IMR-90 (cell line): Measurements from ENCODE around the gene NMT1. TPM values are rescaled to one million over a fixed set of nuclear protein-coding genes. Genes with fewer than 3 reads are reported as not detected.
A peak's percentile ranks its signal among the peaks of the same experiment; 100 is the strongest.

Experiments used
- ATAC-seq: fragments of 200-7000 bp; cut with Tn5 transposase; 2 replicates; pipeline ENCODE4 v1.9.1; 2020; ENCODE audit warnings: low read depth, mild to moderate bottlenecking, moderate library complexity
- BruUV-seq: library from RNA; stranded (reverse); fragments of 400-500 nt; replicated peaks from 2 replicates; lab custom pipeline; 2021; lab: Mats Ljungman, UMichigan
- CTCF ChIA-PET: fragments of 300-600 bp; formaldehyde crosslinking; extraction: SDS; loops from one replicate; lab custom pipeline; 2021; ENCODE audit warnings: antibody characterized with exemption; lab: Yijun Ruan, JAX
- POLR2A ChIA-PET: fragments of 300-600 bp; sonication (Branson Sonifier 250); formaldehyde crosslinking; loops from one replicate; lab custom pipeline; 2022; ENCODE audit warnings: antibody characterized with exemption; ENCODE audit not compliant: unreplicated experiment; lab: Charles Lee
- DNase-seq: peaks from one replicate; pipeline ENCODE4 v3.0.0; 2013
- H2AFZ ChIP-seq: replicated peaks from 2 replicates; pipeline ENCODE3; 2013; ENCODE audit warnings: low read length, mild to moderate bottlenecking; ENCODE audit not compliant: poor library complexity
- H2AK5ac ChIP-seq: 2 replicates; pipeline ENCODE4 v1.6.1; 2013; ENCODE audit warnings: low read depth, low read length, inconsistent platforms
- H2AK9ac ChIP-seq: replicated peaks from 2 replicates; pipeline ENCODE3; 2013; ENCODE audit warnings: mild to moderate bottlenecking, low read depth, low read length, moderate library complexity; ENCODE audit not compliant: poor library complexity
- H2BK120ac ChIP-seq: 2 replicates; pipeline ENCODE4 v1.6.1; 2013; ENCODE audit warnings: low read depth, low read length, inconsistent platforms
- H2BK15ac ChIP-seq: 3 replicates; pipeline ENCODE4 v1.6.1; 2013; ENCODE audit warnings: low read depth, low read length, inconsistent platforms
- H2BK20ac ChIP-seq: 2 replicates; pipeline ENCODE4 v1.6.1; 2013; ENCODE audit warnings: low read depth, mild to moderate bottlenecking, inconsistent platforms, low read length, moderate library complexity
- H2BK5ac ChIP-seq: 2 replicates; pipeline ENCODE4 v1.6.1; 2013; ENCODE audit warnings: mild to moderate bottlenecking, low read depth, low read length, inconsistent platforms; ENCODE audit not compliant: poor library complexity, severe bottlenecking
- H3K14ac ChIP-seq: replicated peaks from 2 replicates; pipeline ENCODE4 v1.6.1; 2013; ENCODE audit warnings: low read depth, low read length, inconsistent platforms
- H3K18ac ChIP-seq: 2 replicates; pipeline ENCODE4 v1.6.1; 2013; ENCODE audit warnings: low read depth, low read length, control low read depth
- H3K23ac ChIP-seq: 2 replicates; pipeline ENCODE4 v1.6.1; 2013; ENCODE audit warnings: low read depth, low read length, inconsistent platforms
- H3K27ac ChIP-seq: 2 replicates; pipeline ENCODE4 v1.5.1; 2013; ENCODE audit warnings: mild to moderate bottlenecking, control low read depth, low read length; ENCODE audit not compliant: insufficient read depth
- H3K27me3 ChIP-seq: 2 replicates; pipeline ENCODE4 v1.6.1; 2013; ENCODE audit warnings: low read length; ENCODE audit not compliant: control insufficient read depth, insufficient read depth
- H3K36me3 ChIP-seq: 2 replicates; pipeline ENCODE4 v1.6.1; 2013; ENCODE audit warnings: low read length, mixed read lengths; ENCODE audit not compliant: control insufficient read depth, insufficient read depth
- H3K4ac ChIP-seq: 2 replicates; pipeline ENCODE4 v1.6.1; 2013; ENCODE audit warnings: low read depth, low read length, inconsistent platforms
- H3K4me1 ChIP-seq: 2 replicates; pipeline ENCODE4 v1.6.1; 2013; ENCODE audit warnings: low read length, mixed read lengths; ENCODE audit not compliant: control insufficient read depth, insufficient read depth
- H3K4me2 ChIP-seq: 2 replicates; pipeline ENCODE4 v1.6.1; 2013; ENCODE audit warnings: low read depth, mild to moderate bottlenecking, control low read depth, low read length, moderate library complexity
- H3K4me3 ChIP-seq: 2 replicates; pipeline ENCODE4 v1.5.1; 2013; ENCODE audit warnings: low read depth, mild to moderate bottlenecking, control low read depth, low read length, moderate library complexity; ENCODE audit not compliant: insufficient read depth
- H3K56ac ChIP-seq: 2 replicates; pipeline ENCODE4 v1.6.1; 2013; ENCODE audit warnings: low read length, inconsistent platforms; ENCODE audit not compliant: insufficient read depth; ENCODE audit errors: extremely low read depth
- H3K79me1 ChIP-seq, 2 experiments: 2 replicates each; pipeline ENCODE4 v1.6.1; 2013; ENCODE audit warnings: low read length in 2 of 2, inconsistent platforms in 1 of 2, low read depth in 1 of 2
- H3K9ac ChIP-seq: 2 replicates; pipeline ENCODE4 v1.6.1; 2013; ENCODE audit warnings: low read depth, low read length, control low read depth
- H3K9me1 ChIP-seq: 2 replicates; pipeline ENCODE4 v1.6.1; 2013; ENCODE audit warnings: low read length, inconsistent platforms; ENCODE audit not compliant: insufficient read depth
- H3K9me3 ChIP-seq: 2 replicates; pipeline ENCODE4 v1.6.1; 2013; ENCODE audit warnings: low read length; ENCODE audit not compliant: control insufficient read depth, insufficient read depth
- H4K20me1 ChIP-seq: 2 replicates; pipeline ENCODE4 v1.6.1; 2013; ENCODE audit warnings: low read length, inconsistent platforms; ENCODE audit not compliant: insufficient read depth
- H4K5ac ChIP-seq: 2 replicates; pipeline ENCODE4 v1.6.1; 2013; ENCODE audit warnings: mild to moderate bottlenecking, low read depth, low read length, control low read depth
- H4K8ac ChIP-seq, 2 experiments: 2 replicates each; pipeline ENCODE4 v1.6.1; 2013; ENCODE audit warnings: low read depth in 2 of 2, low read length in 2 of 2, control low read depth in 1 of 2, inconsistent platforms in 1 of 2
- H4K91ac ChIP-seq: 2 replicates; pipeline ENCODE4 v1.6.1; 2013; ENCODE audit warnings: low read depth, low read length, inconsistent platforms; ENCODE audit not compliant: insufficient read depth
- BHLHE40 ChIP-seq: fragments of 150-350 bp; IDR thresholded peaks from 2 replicates; pipeline ENCODE4 v1.6.1; 2016; ENCODE audit warnings: mild to moderate bottlenecking, low read depth, low read length
- CEBPB ChIP-seq: IDR thresholded peaks from 2 replicates; pipeline ENCODE4 v1.6.1; 2012; ENCODE audit warnings: low read depth, low read length, improper control_type of control experiment
- CTCF ChIP-seq: conservative IDR thresholded peaks from 2 replicates; pipeline ENCODE4 v1.5.1; 2012; ENCODE audit warnings: mild to moderate bottlenecking, low read depth, low read length, improper control_type of control experiment
- FOS ChIP-seq: fragments of 150-350 bp; IDR thresholded peaks from 2 replicates; pipeline ENCODE4 v1.6.1; 2016; ENCODE audit warnings: low read depth, low read length
- MAFK ChIP-seq: IDR thresholded peaks from 2 replicates; pipeline ENCODE4 v1.6.1; 2012; ENCODE audit warnings: low read depth, low read length, improper control_type of control experiment
- MXI1 ChIP-seq: IDR thresholded peaks from 2 replicates; pipeline ENCODE4 v1.6.1; 2012; ENCODE audit warnings: low read depth, mild to moderate bottlenecking, low read length, moderate library complexity, borderline replicate concordance
- NFE2L2 ChIP-seq: fragments of 150-350 bp; IDR thresholded peaks from 2 replicates; pipeline ENCODE4 v1.6.1; 2016; ENCODE audit warnings: low read depth, mild to moderate bottlenecking, low read length
- POLR2A ChIP-seq: IDR thresholded peaks from 2 replicates; pipeline ENCODE4 v1.6.1; 2012; ENCODE audit warnings: mild to moderate bottlenecking, low read depth, low read length
- RAD21 ChIP-seq: IDR thresholded peaks from 2 replicates; pipeline ENCODE4 v1.6.1; 2012; ENCODE audit warnings: low read length, improper control_type of control experiment
- RCOR1 ChIP-seq: IDR thresholded peaks from 2 replicates; pipeline ENCODE4 v1.6.1; 2012; ENCODE audit warnings: mild to moderate bottlenecking, low read length, improper control_type of control experiment; ENCODE audit not compliant: insufficient replicate concordance
- RFX5 ChIP-seq: IDR thresholded peaks from 2 replicates; pipeline ENCODE4 v1.8.0; 2012; ENCODE audit warnings: low read depth, mild to moderate bottlenecking, low read length, moderate library complexity
- USF2 ChIP-seq: fragments of 150-350 bp; IDR thresholded peaks from 2 replicates; pipeline ENCODE4 v1.6.1; 2017; ENCODE audit warnings: mild to moderate bottlenecking, antibody characterized with exemption, low read length, low read depth
- WGBS, 2 experiments: methylation state at CpG; one replicate each; pipeline versions ENCODE4 v1.1.5 to v1.1.7; 2013; ENCODE audit warnings: missing lambda C conversion rate in 2 of 2; ENCODE audit not compliant: insufficient read length in 1 of 2; ENCODE audit errors: extremely low coverage in 2 of 2; 5-methylcytosine and 5-hydroxymethylcytosine counted together
- dilution Hi-C: fragments of 300-500 bp; cut with HindIII; formaldehyde crosslinking; loops from one replicate; pipeline ENCODE4 v1.14.3; 2018; ENCODE audit warnings: low sequenced_read_pairs; ENCODE audit not compliant: unreplicated experiment
- in situ Hi-C: fragments of 300-500 bp; cut with MboI; formaldehyde crosslinking; loops from 3 replicates; pipeline ENCODE4 v1.14.3; 2019; ENCODE audit warnings: low sequenced_read_pairs, inconsistent platforms, mixed read lengths
- intact Hi-C: fragments of 100-400 bp; cut with micrococcal nuclease; formaldehyde crosslinking; loops from 2 replicates; pipeline ENCODE4 v1.10.0; 2022
- polyA plus RNA-seq, 3 experiments: library from polyadenylated mRNA; depleted of rRNA; stranded (reverse); fragments of >200 nt; gene quantifications; 2 replicates each; pipeline ENCODE4 v1.2.3, GENCODE V29; 2012; ENCODE audit warnings: low replicate concordance in 1 of 3
- total RNA-seq: library from RNA; depleted of rRNA; stranded (reverse); fragments of >200 nt; gene quantifications from 2 replicates; pipeline ENCODE4 v1.2.3, GENCODE V29; 2012
- TF ChIP-seq, protein P1 (sequence below): fragments of 150-350 bp; IDR thresholded peaks from 2 replicates; pipeline ENCODE4 v1.6.1; 2016; ENCODE audit warnings: low read depth, mild to moderate bottlenecking, low read length, moderate library complexity, borderline replicate concordance

Gene NMT1
- total and polyA plus RNA-seq, 2 of the 4 experiments (the other 2 are of a cell fraction) = 38.0 to 60.6 TPM

DNA sequence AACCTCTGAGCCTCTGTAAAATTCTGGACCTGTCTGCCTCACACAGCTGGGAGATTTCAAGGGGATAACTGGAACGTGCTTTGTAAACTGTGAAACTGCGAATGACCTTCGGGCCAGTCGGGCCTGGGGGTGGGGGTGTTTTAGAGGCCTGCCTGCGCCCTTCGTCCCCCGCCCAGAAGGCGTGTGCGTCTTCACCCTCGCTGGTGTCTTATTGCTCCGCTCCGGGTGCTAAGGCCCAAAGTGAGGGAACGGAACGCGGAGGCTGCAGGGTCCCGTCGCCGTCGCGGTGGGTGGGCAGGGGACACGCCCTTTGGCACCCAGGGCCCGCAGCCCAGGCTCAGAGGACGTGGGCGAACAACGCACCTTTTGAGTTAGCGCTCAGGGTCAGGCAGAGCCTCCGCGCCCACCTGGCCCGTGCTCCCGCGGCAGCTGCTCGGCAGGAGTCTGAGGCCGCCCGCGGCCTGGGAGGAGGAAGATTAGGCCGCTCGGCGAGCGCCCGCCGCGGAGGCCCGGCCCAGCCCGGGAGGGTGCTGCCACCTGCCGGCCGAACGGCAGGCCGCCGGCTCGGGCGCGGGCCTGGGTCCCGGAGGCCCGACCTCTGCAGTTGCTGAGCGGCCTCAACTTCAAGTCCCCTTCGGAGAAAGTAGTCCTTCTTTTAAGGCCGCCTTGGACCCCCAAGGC lies 39.4 kb upstream of the NMT1 start:
- Histone ChIP-seq H4K5ac (peak overlapping the region; percentile 65; the same call in 1 of the 2 replicates), H3K27ac (peak overlapping the region; percentile 72), H3K9ac (peak overlapping the region; percentile 63), H3K18ac (peak overlapping the region; percentile 44; the same call in 1 of the 2 replicates), H3K14ac (peak overlapping the region; percentile 38; the same call in 1 of the 2 replicates), H2BK120ac (peak overlapping the region; percentile 44; the same call in 1 of the 2 replicates), H3K4me3 (peak overlapping the region; percentile 29), H4K8ac (peak overlapping the region; percentile 86 to 97), H3K4ac (peak overlapping the region; percentile 54), H2BK20ac (no peak overlapping the region), H2AK9ac (peak overlapping the region; percentile 91), H3K4me2 (peak overlapping the region; percentile 89), H3K9me1 (no peaks in the 10 kb centered on the region), H3K36me3 (peaks cover 10% of the 10 kb centered on the region), H3K23ac (no peak overlapping the region), H3K79me1 (0 out of 4 replicates have a peak, but pooled peaks cover 0 to 2% of the 10 kb centered on the region in 2 experiments), H2AK5ac (peak overlapping the region; percentile 31), H2BK15ac (peak overlapping the region; percentile 32; the same call in 1 of the 3 replicates), H3K56ac (no peak overlapping the region), H3K9me3 (no peaks in the 10 kb centered on the region), H2BK5ac (peak overlapping the region; percentile 4), H4K20me1 (no peaks in the 10 kb centered on the region), H4K91ac (peak overlapping the region; percentile 63), H2AFZ (peak overlapping the region; percentile 97), H3K4me1 (peaks cover 26% of the 10 kb centered on the region), H3K27me3 (peaks cover 4% of the 10 kb centered on the region; the same call in 1 of the 2 replicates)
- BruUV-seq = no TSS peak
- POLR2A ChIA-PET = interaction anchor here (0.6 kb wide), 1 partner anchor 1378 kb away, joined by 3 read pairs; no protein-coding TSS in a partner anchor
- WGBS, 2 experiments = 20% methylated on average over 13 of the region's 57 CpGs; no CpG with 5 or more reads in 1 of the 2 experiments
- CTCF ChIA-PET = interaction anchor here (0.7 to 5.4 kb wide), 10 partner anchors 16 to 120 kb away, joined by 3 to 62 read pairs (median 4); partner anchors contain the start of gene GFAP
- dilution Hi-C loops (no loop called here), intact Hi-C loops (loop anchor here (1.0 kb wide), 1 partner anchor 101 kb away; no protein-coding TSS in a partner anchor), in situ Hi-C loops (no loop called here)
- DNase-seq = peak; percentile 47
- ATAC-seq = peak; percentile 77
- no peak for TF ChIP-seq NFE2L2
- TF ChIP-seq CEBPB = no peak
- no peak for TF ChIP-seq USF2
- no peak for TF ChIP-seq RCOR1
- no peak for TF ChIP-seq FOS
- no peak for TF ChIP-seq MAFK
- TF ChIP-seq RFX5 = no peak
- TF ChIP-seq, protein P1, sequence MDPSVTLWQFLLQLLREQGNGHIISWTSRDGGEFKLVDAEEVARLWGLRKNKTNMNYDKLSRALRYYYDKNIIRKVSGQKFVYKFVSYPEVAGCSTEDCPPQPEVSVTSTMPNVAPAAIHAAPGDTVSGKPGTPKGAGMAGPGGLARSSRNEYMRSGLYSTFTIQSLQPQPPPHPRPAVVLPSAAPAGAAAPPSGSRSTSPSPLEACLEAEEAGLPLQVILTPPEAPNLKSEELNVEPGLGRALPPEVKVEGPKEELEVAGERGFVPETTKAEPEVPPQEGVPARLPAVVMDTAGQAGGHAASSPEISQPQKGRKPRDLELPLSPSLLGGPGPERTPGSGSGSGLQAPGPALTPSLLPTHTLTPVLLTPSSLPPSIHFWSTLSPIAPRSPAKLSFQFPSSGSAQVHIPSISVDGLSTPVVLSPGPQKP = no peak
- no peak; the same call in 1 of the 2 replicates for TF ChIP-seq BHLHE40
- peak; percentile 95 for TF ChIP-seq CTCF
- TF ChIP-seq RAD21 = peak; percentile 91
- TF ChIP-seq POLR2A = no peak
- no peak for TF ChIP-seq MXI1
